ENCODE data around the gene FAM185A. TPM values are rescaled to one million over a fixed set of nuclear protein-coding genes. Genes with fewer than 3 reads are reported as not detected.

FAM185A gene
- total and polyA plus RNA-seq, 2 of the 8 experiments (the other 6 are each of a cell fraction or from before 2014, with no cell fraction given): 5.2 to 6.6 TPM

GRCh38 chr7:102836191-102836919 is 87.6 kb downstream of the FAM185A start:
- H4K20me1 ChIP-seq (replicated peaks in 1 of 2; ENCODE audit: control insufficient read depth in 1 of 2, insufficient read depth in 2 of 2, low read length in 2 of 2): no peaks in the 10 kb centered on the region
- ChIA-PET CTCF (ENCODE audit: partially characterized antibody) (interaction anchor here (0.9 kb wide), 1 partner anchor 27 kb away, joined by 5 read pairs; no protein-coding TSS in a partner anchor), POLR2A (ENCODE audit: partially characterized antibody) (no interaction called here)
- no peak overlapping the region for H2BK20ac ChIP-seq (ENCODE audit: low read length)
- no peak overlapping the region for H4K91ac ChIP-seq (replicated peaks; ENCODE audit: insufficient read length, low read length)
- no peaks in the 10 kb centered on the region for H3K79me1 ChIP-seq (ENCODE audit: low read depth, low read length)
- H2BK120ac ChIP-seq (replicated peaks; ENCODE audit: low read depth, low read length): no peak overlapping the region
- H3K27ac ChIP-seq (ENCODE audit: low read depth, low read length): no peak overlapping the region
- no peak overlapping the region for H2BK5ac ChIP-seq (ENCODE audit: low read depth, low read length)
- H3K4ac ChIP-seq (replicated peaks; ENCODE audit: insufficient read length, low read depth, low read length): no peak overlapping the region
- H3K23ac ChIP-seq (ENCODE audit: insufficient read length): no peak overlapping the region
- no peak overlapping the region for H3K56ac ChIP-seq (replicated peaks; ENCODE audit: insufficient read length, low read depth, low read length)
- no peaks in the 10 kb centered on the region for H3K36me3 ChIP-seq (ENCODE audit: control insufficient read depth in 2 of 4, insufficient read depth in 4 of 4, low read length in 3 of 4)
- FAIRE-seq (no peak), DNase-seq (ENCODE audit: low read depth in 1 of 2, low spot score in 2 of 2) (no peak)
- no peak overlapping the region for H3K9ac ChIP-seq (replicated peaks in 1 of 4; ENCODE audit: extremely low read depth in 1 of 4, low read depth in 3 of 4, low read length in 3 of 4)
- no peak overlapping the region for H4K8ac ChIP-seq (ENCODE audit: extremely low read depth, insufficient read depth, low read length)
- H3K18ac ChIP-seq (ENCODE audit: extremely low read depth, low read length): no peak overlapping the region
- H3K4me3 ChIP-seq (ENCODE audit: extremely low read depth in 1 of 4, insufficient read depth in 2 of 4, low read depth in 3 of 4, low read length in 4 of 4): no peak overlapping the region
- H2BK12ac ChIP-seq (ENCODE audit: low read depth, low read length): no peak overlapping the region
- H3K9me3 ChIP-seq (ENCODE audit: insufficient read depth in 2 of 2, low read depth in 1 of 2, low read length in 1 of 2): no peaks in the 10 kb centered on the region
- peaks cover 0 to 1% (median 0%) of the 10 kb centered on the region in 4 experiments; a peak in 1 of 7 replicates for H3K27me3 ChIP-seq (replicated peaks in 1 of 4; ENCODE audit: control insufficient read depth in 3 of 4, extremely low read depth in 1 of 4, insufficient read depth in 3 of 4, low read length in 3 of 4)
- no peaks in the 10 kb centered on the region for H3K4me1 ChIP-seq (replicated peaks in 1 of 4; ENCODE audit: control insufficient read depth in 3 of 4, insufficient read depth in 4 of 4, low read length in 3 of 4)
- WGBS, 2 experiments (ENCODE audit: extremely low coverage in 1 of 2, insufficient coverage in 1 of 2, insufficient read length in 1 of 2, insufficient replicate concordance in 2 of 2, low coverage in 1 of 2, low lambda C conversion rate in 2 of 2, missing lambda C conversion rate in 1 of 2): 82% methylated on average over 6 of the region's 6 CpGs; no CpG with 5 or more reads in 1 of the 2 experiments
- H3K79me2 ChIP-seq (ENCODE audit: control insufficient read depth in 1 of 2, insufficient read depth in 2 of 2, low read length in 2 of 2): no peaks in the 10 kb centered on the region
- no peak overlapping the region for H3K14ac ChIP-seq (ENCODE audit: insufficient read length)
- no peak overlapping the region for H2AFZ ChIP-seq (ENCODE audit: low read length)
- H3K4me2 ChIP-seq (ENCODE audit: insufficient read depth in 1 of 2, low read depth in 2 of 2, low read length in 2 of 2): no peak overlapping the region
- no peak overlapping the region for H4K5ac ChIP-seq (ENCODE audit: insufficient read length, low read depth, low read length)
- H2AK5ac ChIP-seq (ENCODE audit: low read depth, low read length): no peak overlapping the region
- H3K23me2 ChIP-seq (ENCODE audit: low read depth, low read length): no peaks in the 10 kb centered on the region
- H2BK15ac ChIP-seq (ENCODE audit: low read length): no peak overlapping the region
- TF ChIP-seq BCL11A (IDR thresholded peaks at IDR 0.05; ENCODE audit: low read depth in 2 of 2, low read length in 2 of 2) (no peak), SIRT6 (IDR thresholded peaks at IDR 0.05; ENCODE audit: low read length) (no peak), CTBP2 (IDR thresholded peaks at IDR 0.05; ENCODE audit: borderline replicate concordance, insufficient read depth, insufficient read length, low read length) (no peak), RAD21 (IDR thresholded peaks at IDR 0.05 in 1 of 2, conservative IDR thresholded peaks at IDR 0.05 in 1 of 2; ENCODE audit: low read depth in 2 of 2, low read length in 2 of 2) (no peak), CHD1 (IDR thresholded peaks at IDR 0.05; ENCODE audit: low read depth, low read length) (no peak), SIN3A (conservative IDR thresholded peaks at IDR 0.05 in 1 of 2, IDR thresholded peaks at IDR 0.05 in 1 of 2; ENCODE audit: low read depth in 1 of 2, low read length in 2 of 2) (no peak), EZH2 (IDR thresholded peaks at IDR 0.05; ENCODE audit: low read depth, low read length, severe bottlenecking) (no peak), MAX (IDR thresholded peaks at IDR 0.05) (no peak), PHF8 (conservative IDR thresholded peaks at IDR 0.05; ENCODE audit: low read depth, low read length) (no peak), POLR2A (IDR thresholded peaks at IDR 0.05; ENCODE audit: control extremely low read depth in 1 of 2, low read depth in 2 of 2, low read length in 2 of 2) (no peak), POLR2AphosphoS5 (IDR thresholded peaks at IDR 0.05; ENCODE audit: low read depth, low read length) (no peak), SUZ12 (IDR thresholded peaks at IDR 0.05; ENCODE audit: low read length) (no peak)

Measured in H1 (cell line).